Measurements from ENCODE around the gene SMTN. TPM values are rescaled to one million over a fixed set of nuclear protein-coding genes. Genes with fewer than 3 reads are reported as not detected.

The SMTN gene
- total and polyA plus RNA-seq, 2 donors (not counting 3 experiments of a cell fraction or from before 2014, with no cell fraction given): 59.0 to 197 TPM

- Histone ChIP-seq H3K9me3 (replicated peaks; ENCODE audit: control insufficient read depth, insufficient read depth, low read length) (no peaks in the 10 kb centered on the region), H3K4me3 (replicated peaks in 1 of 3; ENCODE audit: insufficient read depth in 1 of 3, low read depth in 1 of 3, low read length in 3 of 3) (no peak overlapping the region), H3K27me3 (ENCODE audit: control insufficient read depth in 2 of 2, insufficient read depth in 2 of 2, low read length in 2 of 2) (no peaks in the 10 kb centered on the region), H3K27ac (ENCODE audit: insufficient read depth, low read depth, low read length) (no peak overlapping the region), H4K20me1 (replicated peaks; ENCODE audit: control insufficient read depth, extremely low read depth, insufficient read depth, low read length) (no peaks in the 10 kb centered on the region), H3K9ac (replicated peaks; ENCODE audit: extremely low read depth, insufficient read depth, low read length) (no peak overlapping the region), H3K4me1 (ENCODE audit: control insufficient read depth, extremely low read depth, insufficient read depth, low read length) (peaks cover 11% of the 10 kb centered on the region), H2AFZ (ENCODE audit: low read depth, low read length) (no peak overlapping the region), H3K79me2 (ENCODE audit: control insufficient read depth, insufficient read depth, low read length) (no peaks in the 10 kb centered on the region), H3K36me3 (ENCODE audit: control insufficient read depth in 2 of 2, extremely low read depth in 1 of 2, insufficient read depth in 2 of 2, low read length in 2 of 2) (peaks cover 9 to 30% of the 10 kb centered on the region in 2 experiments), H3K4me2 (ENCODE audit: insufficient read depth, low read length) (no peak overlapping the region), H3K9me1 (replicated peaks; ENCODE audit: control insufficient read depth, extremely low read depth, insufficient read depth, low read length) (no peaks in the 10 kb centered on the region)
- ChIA-PET CTCF (interaction anchor here (1.0 to 1.4 kb wide), 6 partner anchors 14 to 139 kb away, joined by 3 to 5 read pairs (median 4); no protein-coding TSS in a partner anchor), POLR2A (no interaction called here)
- no peak for TF ChIP-seq FOS (IDR thresholded peaks at IDR 0.05; ENCODE audit: borderline replicate concordance, insufficient read depth, low read length)
- no peak for TF ChIP-seq MAX (IDR thresholded peaks at IDR 0.05; ENCODE audit: insufficient read depth, insufficient read length)
- no peak for TF ChIP-seq GATA2 (IDR thresholded peaks at IDR 0.05; ENCODE audit: insufficient read depth, insufficient read length, low read depth, low read length)
- no peak for FAIRE-seq
- intact Hi-C loops (cut with micrococcal nuclease): no loop called here
- no TSS peak for BruUV-seq (replicated peaks)
- dilution Hi-C loops (cut with MboI; ENCODE audit: extremely low pct_ligation_motif_present, low sequenced_read_pairs): no loop called here
- DNase-seq (ENCODE audit: low read depth, low spot score): no peak
These were observed 23.0 kb downstream of the SMTN start for GRCh38 chr22:31103899-31104694.

GRCh38 chr22:31104869-31105268 is 23.8 kb downstream of the SMTN start:
- no peak for DNase-seq (ENCODE audit: low read depth, low spot score)
- peaks cover 4 to 22% of the 10 kb centered on the region in 2 experiments for H3K36me3 ChIP-seq (ENCODE audit: control insufficient read depth in 2 of 2, extremely low read depth in 1 of 2, insufficient read depth in 2 of 2, low read length in 2 of 2)
- no TSS peak for BruUV-seq (replicated peaks)

More at GRCh38 chr22:31104869-31105268, 23.8 kb downstream of the SMTN start:
- H3K27me3 ChIP-seq (ENCODE audit: control insufficient read depth in 2 of 2, insufficient read depth in 2 of 2, low read length in 2 of 2): no peaks in the 10 kb centered on the region
- H3K9me3 ChIP-seq (replicated peaks; ENCODE audit: control insufficient read depth, insufficient read depth, low read length): no peaks in the 10 kb centered on the region
- no peaks in the 10 kb centered on the region for H3K79me2 ChIP-seq (ENCODE audit: control insufficient read depth, insufficient read depth, low read length)
- intact Hi-C loops (cut with micrococcal nuclease) (no loop called here), dilution Hi-C loops (cut with MboI; ENCODE audit: extremely low pct_ligation_motif_present, low sequenced_read_pairs) (no loop called here)
- H3K4me2 ChIP-seq (ENCODE audit: insufficient read depth, low read length): no peak overlapping the region
- POLR2A ChIA-PET: no interaction called here
- H4K20me1 ChIP-seq (replicated peaks; ENCODE audit: control insufficient read depth, extremely low read depth, insufficient read depth, low read length): no peaks in the 10 kb centered on the region
- H3K4me1 ChIP-seq (ENCODE audit: control insufficient read depth, extremely low read depth, insufficient read depth, low read length): peaks cover 11% of the 10 kb centered on the region
- no peak for FAIRE-seq
- H3K9ac ChIP-seq (replicated peaks; ENCODE audit: extremely low read depth, insufficient read depth, low read length): no peak overlapping the region
- TF ChIP-seq EZH2 (IDR thresholded peaks at IDR 0.05; ENCODE audit: borderline replicate concordance, low read depth, low read length, severe bottlenecking) (no peak), MAX (IDR thresholded peaks at IDR 0.05; ENCODE audit: insufficient read depth, insufficient read length) (no peak), FOS (IDR thresholded peaks at IDR 0.05; ENCODE audit: borderline replicate concordance, insufficient read depth, low read length) (no peak), POLR2AphosphoS5 (IDR thresholded peaks at IDR 0.05; ENCODE audit: insufficient read depth, low read depth, low read length) (peak; percentile 75), MYC (IDR thresholded peaks at IDR 0.05; ENCODE audit: low read depth, low read length) (no peak), CTCF (IDR thresholded peaks at IDR 0.05; ENCODE audit: extremely low read depth in 1 of 2, insufficient read depth in 1 of 2, low read depth in 1 of 2, low read length in 2 of 2) (peak; percentile 22 to 26), POLR2A (IDR thresholded peaks at IDR 0.05; ENCODE audit: low read depth, low read length) (no peak)
- CTCF ChIA-PET: interaction anchor here (1.0 to 1.4 kb wide), 5 partner anchors 15 to 140 kb away, joined by 3 to 5 read pairs (median 4); no protein-coding TSS in a partner anchor
- no peak overlapping the region for H3K27ac ChIP-seq (ENCODE audit: insufficient read depth, low read depth, low read length)
- H3K9me1 ChIP-seq (replicated peaks; ENCODE audit: control insufficient read depth, extremely low read depth, insufficient read depth, low read length): no peaks in the 10 kb centered on the region
- H3K4me3 ChIP-seq (replicated peaks in 1 of 3; ENCODE audit: insufficient read depth in 1 of 3, low read depth in 1 of 3, low read length in 3 of 3): no peak overlapping the region
- H2AFZ ChIP-seq (ENCODE audit: low read depth, low read length): no peak overlapping the region
